SK-N-MC (cell line): ENCODE measurements around the gene ARL5A.

ENCODE experiments used
- DNase-seq: peaks from one replicate; pipeline ENCODE4 v3.0.0-alpha.2; 2011; ENCODE audit warnings: low read depth, low spot score
- H3K27ac ChIP-seq: fragments of 200-600 bp; sonication (generic); 2 replicates; pipeline ENCODE4 v1.5.1; 2016; ENCODE audit warnings: mixed run types
- H3K36me3 ChIP-seq: fragments of 200-600 bp; sonication (generic); 2 replicates; pipeline ENCODE4 v1.6.1; 2017; ENCODE audit warnings: antibody characterized with exemption, low read length, mixed read lengths; ENCODE audit not compliant: insufficient read depth
- H3K4me3 ChIP-seq: fragments of 200-600 bp; sonication (generic); 2 replicates; pipeline ENCODE4 v1.5.1; 2016
- H3K9ac ChIP-seq: fragments of 200-600 bp; sonication (generic); 2 replicates; pipeline ENCODE4 v1.8.0; 2017; ENCODE audit warnings: mixed run types, mixed read lengths; ENCODE audit not compliant: insufficient read length
- H3K9me3 ChIP-seq: fragments of 200-600 bp; sonication (generic); 2 replicates; pipeline ENCODE4 v1.6.1; 2017; ENCODE audit warnings: low read depth, mild to moderate bottlenecking, antibody characterized with exemption, low read length, moderate library complexity, mixed read lengths
- EZH2 ChIP-seq: fragments of 200-600 bp; sonication (generic); IDR thresholded peaks from one replicate; pipeline ENCODE4 v1.6.1; 2017; ENCODE audit warnings: antibody characterized with exemption
- FOXP2 ChIP-seq: optimal IDR thresholded peaks from 2 replicates; pipeline ENCODE3; 2011; ENCODE audit warnings: mild to moderate bottlenecking, moderate library complexity; ENCODE audit not compliant: insufficient read depth; ENCODE audit errors: extremely low read length, control extremely low read depth
- POLR2AphosphoS5 ChIP-seq: IDR thresholded peaks from 2 replicates; pipeline ENCODE4 v1.6.1; 2012; ENCODE audit warnings: mild to moderate bottlenecking, low read depth, low read length, borderline replicate concordance

ARL5A gene

GRCh38 chr2:151761193-151761592 lies 67.0 kb downstream of the ARL5A start:
- Histone ChIP-seq H3K27ac (no peak overlapping the region), H3K9me3 (no peaks in the 10 kb centered on the region), H3K36me3 (no peaks in the 10 kb centered on the region), H3K4me3 (no peak overlapping the region), H3K9ac (no peak overlapping the region)
- TF ChIP-seq EZH2 (no peak), POLR2AphosphoS5 (no peak), FOXP2 (no peak)
- no peak for DNase-seq

- no peak for DNase-seq
- Histone ChIP-seq H3K36me3 (no peaks in the 10 kb centered on the region), H3K9me3 (no peaks in the 10 kb centered on the region), H3K9ac (no peak overlapping the region), H3K27ac (no peak overlapping the region), H3K4me3 (no peak overlapping the region)
- no peak for TF ChIP-seq EZH2
- TF ChIP-seq POLR2AphosphoS5, result no peak
Measured at GRCh38 chr2:151760139-151760650, 68.0 kb downstream of the ARL5A start.

- no peak for TF ChIP-seq FOXP2
- no peak for TF ChIP-seq POLR2AphosphoS5
- no peak for TF ChIP-seq EZH2
- no peak overlapping the region for H3K4me3 ChIP-seq
- H3K36me3 ChIP-seq, result no peaks in the 10 kb centered on the region
- no peak overlapping the region for H3K27ac ChIP-seq
- DNase-seq, result no peak
- H3K9me3 ChIP-seq, result no peaks in the 10 kb centered on the region
- H3K9ac ChIP-seq, result no peak overlapping the region
Measured at GRCh38 chr2:151758744-151759143, 69.5 kb downstream of the ARL5A start.

GRCh38 chr2:151757861-151758260 lies 70.4 kb downstream of the ARL5A start:
- no peak for DNase-seq
- TF ChIP-seq EZH2, result no peak
- H3K4me3 ChIP-seq, result no peak overlapping the region

GRCh38 chr2:151756820-151757219 lies 71.4 kb downstream of the ARL5A start:
- H3K9ac ChIP-seq, result no peak overlapping the region
- TF ChIP-seq EZH2, result no peak
- no peak for TF ChIP-seq FOXP2
- no peak for TF ChIP-seq POLR2AphosphoS5
- H3K4me3 ChIP-seq, result no peak overlapping the region
- no peak overlapping the region for H3K27ac ChIP-seq
- DNase-seq, result no peak
- no peaks in the 10 kb centered on the region for H3K9me3 ChIP-seq
- no peaks in the 10 kb centered on the region for H3K36me3 ChIP-seq

More at GRCh38 chr2:151757861-151758260, 70.4 kb downstream of the ARL5A start:
- Histone ChIP-seq H3K36me3 (no peaks in the 10 kb centered on the region), H3K27ac (no peak overlapping the region), H3K9me3 (no peaks in the 10 kb centered on the region), H3K9ac (no peak overlapping the region)

- Histone ChIP-seq H3K4me3 (no peak overlapping the region), H3K27ac (no peak overlapping the region), H3K9me3 (no peaks in the 10 kb centered on the region), H3K9ac (no peak overlapping the region), H3K36me3 (no peaks in the 10 kb centered on the region)
- TF ChIP-seq FOXP2 (no peak), POLR2AphosphoS5 (no peak), EZH2 (no peak)
- DNase-seq, result no peak
Measured at GRCh38 chr2:151754253-151754897, 73.8 kb downstream of the ARL5A start.

- Histone ChIP-seq H3K9ac (no peak overlapping the region), H3K27ac (no peak overlapping the region), H3K36me3 (no peaks in the 10 kb centered on the region), H3K9me3 (no peaks in the 10 kb centered on the region), H3K4me3 (no peak overlapping the region)
- TF ChIP-seq EZH2, result no peak
- no peak for TF ChIP-seq POLR2AphosphoS5
- TF ChIP-seq FOXP2, result no peak
- DNase-seq, result no peak
Measured at GRCh38 chr2:151753540-151753939, 74.7 kb downstream of the ARL5A start.
